ENCODE data around the gene ASB7.

The ASB7 gene

DNA sequence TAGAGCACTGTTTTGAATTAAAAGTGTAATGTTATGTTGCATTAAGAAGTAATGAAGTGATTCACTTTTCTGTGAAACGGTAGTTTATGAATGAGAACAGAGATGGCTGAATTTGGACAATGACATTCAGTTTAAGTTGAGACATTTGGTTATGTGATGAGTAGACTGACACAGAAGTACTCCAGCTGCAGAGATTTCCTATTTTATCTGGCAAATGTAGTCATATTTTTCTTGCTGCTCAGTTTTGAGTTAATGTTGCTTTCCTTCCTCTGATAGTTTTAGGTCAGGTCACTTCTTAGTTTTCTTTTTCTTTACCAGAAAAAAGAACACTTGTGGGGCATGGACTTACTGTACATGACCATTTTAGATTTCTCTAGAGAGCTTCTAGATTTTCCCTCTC, 51.2 kb downstream of the ASB7 start:
- no peak overlapping the region for H3K4me3 ChIP-seq (replicated peaks in 1 of 2; ENCODE audit: low read depth in 2 of 2, low read length in 2 of 2)
- no peak for TF ChIP-seq CTCF (IDR thresholded peaks at IDR 0.05; ENCODE audit: low read depth, low read length)
- DNase-seq (ENCODE audit: low read depth in 2 of 2): peak in 1 of 2 donors; percentile 36

GRCh38 chr15:100658895-100659294, 56.5 kb downstream of the ASB7 start:
- no peak for DNase-seq (ENCODE audit: low read depth in 2 of 2)
- H3K4me3 ChIP-seq (replicated peaks in 1 of 2; ENCODE audit: low read depth in 2 of 2, low read length in 2 of 2): no peak overlapping the region
- TF ChIP-seq CTCF (IDR thresholded peaks at IDR 0.05; ENCODE audit: low read depth, low read length): no peak

- TF ChIP-seq CTCF (IDR thresholded peaks at IDR 0.05; ENCODE audit: low read depth, low read length): no peak
- DNase-seq (ENCODE audit: low read depth in 2 of 2): no peak
Observed at GRCh38 chr15:100661156-100661555, 58.8 kb downstream of the ASB7 start.

GRCh38 chr15:100663086-100663914, 60.9 kb downstream of the ASB7 start:
- H3K4me3 ChIP-seq (replicated peaks in 1 of 2; ENCODE audit: low read depth in 2 of 2, low read length in 2 of 2): no peak overlapping the region
- TF ChIP-seq CTCF (IDR thresholded peaks at IDR 0.05; ENCODE audit: low read depth, low read length): peak; percentile 29
- no peak for DNase-seq (ENCODE audit: low read depth in 2 of 2)

More at GRCh38 chr15:100661156-100661555, 58.8 kb downstream of the ASB7 start:
- H3K4me3 ChIP-seq (replicated peaks in 1 of 2; ENCODE audit: low read depth in 2 of 2, low read length in 2 of 2): no peak overlapping the region

GRCh38 chr15:100663915-100664281, 61.5 kb downstream of the ASB7 start:
- TF ChIP-seq CTCF (IDR thresholded peaks at IDR 0.05; ENCODE audit: low read depth, low read length): no peak
- DNase-seq (ENCODE audit: low read depth in 2 of 2): peak; percentile 21 to 53
- peak overlapping the region in 1 of 2 donors; percentile 14 for H3K4me3 ChIP-seq (replicated peaks in 1 of 2; ENCODE audit: low read depth in 2 of 2, low read length in 2 of 2)

GRCh38 chr15:100665570-100665969, 63.2 kb downstream of the ASB7 start:
- DNase-seq (ENCODE audit: low read depth in 2 of 2): peak; percentile 22 to 78
- no peak for TF ChIP-seq CTCF (IDR thresholded peaks at IDR 0.05; ENCODE audit: low read depth, low read length)
- no peak overlapping the region for H3K4me3 ChIP-seq (replicated peaks in 1 of 2; ENCODE audit: low read depth in 2 of 2, low read length in 2 of 2)

Data from cardiac fibroblast (primary cell).